SK-N-MC (cell line): ENCODE results near the gene NECAB2.

ENCODE experiments used
- DNase-seq: peaks from one replicate; pipeline ENCODE4 v3.0.0-alpha.2; 2011; ENCODE audit warnings: low read depth, low spot score
- H3K27ac ChIP-seq: fragments of 200-600 bp; sonication (generic); 2 replicates; pipeline ENCODE4 v1.5.1; 2016; ENCODE audit warnings: mixed run types
- H3K36me3 ChIP-seq: fragments of 200-600 bp; sonication (generic); 2 replicates; pipeline ENCODE4 v1.6.1; 2017; ENCODE audit warnings: antibody characterized with exemption, low read length, mixed read lengths; ENCODE audit not compliant: insufficient read depth
- H3K4me3 ChIP-seq: fragments of 200-600 bp; sonication (generic); 2 replicates; pipeline ENCODE4 v1.5.1; 2016
- H3K9ac ChIP-seq: fragments of 200-600 bp; sonication (generic); 2 replicates; pipeline ENCODE4 v1.8.0; 2017; ENCODE audit warnings: mixed run types, mixed read lengths; ENCODE audit not compliant: insufficient read length
- H3K9me3 ChIP-seq: fragments of 200-600 bp; sonication (generic); 2 replicates; pipeline ENCODE4 v1.6.1; 2017; ENCODE audit warnings: low read depth, mild to moderate bottlenecking, antibody characterized with exemption, low read length, moderate library complexity, mixed read lengths
- EZH2 ChIP-seq: fragments of 200-600 bp; sonication (generic); IDR thresholded peaks from one replicate; pipeline ENCODE4 v1.6.1; 2017; ENCODE audit warnings: antibody characterized with exemption
- FOXP2 ChIP-seq: optimal IDR thresholded peaks from 2 replicates; pipeline ENCODE3; 2011; ENCODE audit warnings: mild to moderate bottlenecking, moderate library complexity; ENCODE audit not compliant: insufficient read depth; ENCODE audit errors: extremely low read length, control extremely low read depth
- POLR2AphosphoS5 ChIP-seq: IDR thresholded peaks from 2 replicates; pipeline ENCODE4 v1.6.1; 2012; ENCODE audit warnings: mild to moderate bottlenecking, low read depth, low read length, borderline replicate concordance

The NECAB2 gene

DNA sequence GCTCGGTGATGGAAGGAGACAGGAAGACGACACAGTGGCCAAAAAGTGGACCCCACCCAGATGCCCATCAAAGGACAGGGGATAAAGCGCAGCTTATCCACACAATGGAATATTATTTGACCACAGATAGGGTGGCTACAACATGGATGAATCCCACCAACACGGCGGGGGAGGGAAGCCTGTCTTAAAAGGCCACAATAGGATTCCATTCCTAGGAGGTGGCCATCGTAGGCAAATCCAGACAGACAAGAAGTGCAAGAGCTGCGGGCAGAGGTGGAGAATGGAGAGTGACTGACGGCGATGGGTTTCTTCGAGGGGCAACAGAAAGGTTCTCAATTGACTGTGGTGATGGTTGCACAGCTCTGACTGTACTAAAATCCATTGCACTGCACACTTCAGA, 58.6 kb downstream of the NECAB2 start:
- Histone ChIP-seq H3K27ac (no peak overlapping the region), H3K36me3 (no peaks in the 10 kb centered on the region), H3K9me3 (no peaks in the 10 kb centered on the region), H3K9ac (no peak overlapping the region), H3K4me3 (no peak overlapping the region)
- TF ChIP-seq FOXP2 (no peak), POLR2AphosphoS5 (no peak), EZH2 (no peak)
- DNase-seq = no peak

GRCh38 chr16:84027625-84028024, 59.6 kb downstream of the NECAB2 start:
- no peak for TF ChIP-seq POLR2AphosphoS5
- TF ChIP-seq FOXP2 = no peak
- no peak for TF ChIP-seq EZH2
- DNase-seq = no peak

DNA sequence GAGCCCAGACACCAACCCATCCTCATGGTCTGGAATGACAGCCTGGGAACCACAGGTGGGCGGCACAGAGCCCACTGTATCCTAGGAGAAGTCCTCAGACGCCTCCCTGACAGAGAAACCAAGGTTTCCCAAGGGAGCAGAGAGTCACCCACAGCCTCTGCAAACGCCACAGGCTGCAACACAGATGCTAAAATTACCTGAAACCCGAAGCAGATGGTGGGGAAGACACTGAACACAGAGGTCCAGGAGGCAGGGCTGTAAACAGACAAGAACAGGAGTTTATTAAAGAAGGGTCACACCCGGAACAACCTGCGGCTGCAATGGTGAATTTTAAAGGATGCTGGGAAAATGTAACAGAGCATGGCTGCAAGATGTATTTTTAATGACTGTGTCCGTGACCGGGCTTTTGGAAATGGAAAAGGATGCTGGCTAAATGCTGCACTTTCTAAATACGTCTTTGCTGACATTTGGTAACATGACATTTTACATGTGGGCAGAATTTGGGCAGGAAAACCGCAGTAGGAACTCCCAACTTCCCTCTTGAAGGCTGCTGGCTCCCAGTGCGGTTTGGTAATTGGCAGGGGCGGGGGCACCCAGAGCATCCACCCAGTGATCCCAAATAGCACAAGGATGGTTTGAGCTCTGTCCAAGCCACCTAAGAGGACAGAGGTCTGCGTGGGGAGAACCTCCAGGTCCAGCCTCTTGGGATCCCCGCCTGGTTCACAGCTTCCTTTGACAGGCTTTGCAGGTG, 61.4 kb downstream of the NECAB2 start:
- no peak for DNase-seq
- H3K9me3 ChIP-seq = no peaks in the 10 kb centered on the region
- TF ChIP-seq EZH2 = no peak
- TF ChIP-seq FOXP2 = no peak
- TF ChIP-seq POLR2AphosphoS5 = no peak
- no peak overlapping the region for H3K4me3 ChIP-seq
- H3K9ac ChIP-seq = no peak overlapping the region
- H3K27ac ChIP-seq = no peak overlapping the region
- H3K36me3 ChIP-seq = no peaks in the 10 kb centered on the region

More at GRCh38 chr16:84027625-84028024, 59.6 kb downstream of the NECAB2 start:
- no peak overlapping the region for H3K4me3 ChIP-seq
- no peak overlapping the region for H3K27ac ChIP-seq
- H3K9me3 ChIP-seq = no peaks in the 10 kb centered on the region
- no peaks in the 10 kb centered on the region for H3K36me3 ChIP-seq
- H3K9ac ChIP-seq = no peak overlapping the region

- no peaks in the 10 kb centered on the region for H3K9me3 ChIP-seq
- H3K27ac ChIP-seq = no peak overlapping the region
- H3K4me3 ChIP-seq = no peak overlapping the region
- H3K9ac ChIP-seq = no peak overlapping the region
- DNase-seq = no peak
- H3K36me3 ChIP-seq = no peaks in the 10 kb centered on the region
- no peak for TF ChIP-seq EZH2
- no peak for TF ChIP-seq POLR2AphosphoS5
- no peak for TF ChIP-seq FOXP2
These were observed 63.5 kb downstream of the NECAB2 start for GRCh38 chr16:84031556-84031955.

DNA sequence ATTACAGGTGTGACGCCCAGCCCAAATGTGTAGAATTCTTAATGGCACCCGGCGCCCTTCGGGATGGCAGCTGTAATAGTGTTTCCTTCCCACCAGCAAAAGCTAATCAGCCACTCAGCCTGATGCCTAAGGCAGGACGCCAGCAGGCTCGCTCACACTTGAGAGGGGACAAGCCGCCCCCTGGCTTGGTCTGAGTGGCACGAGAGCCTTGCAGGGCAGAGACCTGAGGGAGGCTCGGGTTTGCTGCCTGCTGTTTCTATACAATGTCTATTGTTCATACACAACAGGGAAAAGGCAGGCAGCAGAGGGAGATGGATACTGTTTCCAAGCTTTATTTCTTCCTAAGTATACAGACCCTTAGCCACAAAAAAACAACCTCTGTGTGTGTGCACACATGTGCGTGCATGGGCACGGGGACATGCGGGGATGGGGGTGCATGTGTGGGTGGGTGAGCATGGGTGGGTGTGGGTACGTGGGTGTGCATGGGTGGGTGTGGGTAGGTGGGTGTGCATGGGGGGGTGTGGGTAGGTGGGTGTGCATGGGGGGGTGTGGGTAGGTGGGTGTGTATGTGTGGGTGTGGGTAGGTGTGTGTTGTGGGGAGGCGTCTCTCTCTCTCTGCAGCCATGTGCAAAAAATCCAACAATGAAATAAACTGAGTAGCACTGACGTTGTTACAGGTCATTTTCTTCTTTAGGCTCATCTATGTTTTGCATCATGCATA, 64.6 kb downstream of the NECAB2 start:
- Histone ChIP-seq H3K27ac (no peak overlapping the region), H3K4me3 (no peak overlapping the region), H3K9me3 (no peaks in the 10 kb centered on the region), H3K36me3 (no peaks in the 10 kb centered on the region), H3K9ac (no peak overlapping the region)
- no peak for DNase-seq
- no peak for TF ChIP-seq FOXP2
- no peak for TF ChIP-seq POLR2AphosphoS5

DNA sequence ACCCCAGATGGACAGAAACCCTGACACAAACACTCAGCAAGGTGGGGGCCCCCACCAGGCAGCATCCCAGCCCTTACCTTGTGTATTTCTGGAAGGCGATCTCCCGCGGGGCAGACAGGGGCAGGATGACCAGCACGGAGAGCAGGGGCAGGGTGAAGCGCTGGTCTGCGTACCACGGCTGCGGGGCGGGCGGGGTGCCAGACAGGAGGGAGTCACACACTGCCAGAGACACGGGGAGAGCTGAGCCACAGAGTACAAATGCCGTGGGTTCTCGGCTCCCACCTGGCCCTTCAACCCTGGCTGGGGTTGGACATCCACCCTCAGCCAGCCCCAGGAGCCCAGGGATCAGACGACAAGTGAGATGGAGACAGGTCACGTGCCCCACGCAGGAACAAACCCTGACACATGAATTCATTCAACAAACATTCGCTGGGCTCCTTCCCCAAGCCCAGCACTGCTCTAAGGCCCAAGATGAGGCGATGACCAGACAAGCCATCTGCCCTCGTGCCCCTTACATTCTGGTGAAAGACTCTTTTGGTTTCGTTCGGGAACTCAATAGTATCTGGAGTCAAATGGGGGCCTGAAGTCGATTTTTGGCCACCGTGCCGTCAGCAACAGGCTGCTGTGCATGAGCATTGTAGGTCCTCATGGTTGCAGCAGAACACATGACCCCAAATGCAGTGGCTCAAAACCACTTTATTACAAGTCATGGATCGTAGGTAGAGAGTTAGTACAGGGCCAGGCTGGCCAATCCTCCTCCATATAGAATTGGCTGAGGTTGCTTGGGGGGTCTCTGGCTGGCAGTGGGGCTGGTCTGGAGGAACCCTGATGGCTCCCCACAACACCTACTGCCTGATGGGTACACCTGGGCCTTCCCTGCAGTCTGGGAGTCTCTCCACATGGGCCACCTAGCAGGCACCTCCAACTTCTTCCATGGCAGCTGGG, 65.5 kb downstream of the NECAB2 start:
- Histone ChIP-seq H3K9me3 (no peaks in the 10 kb centered on the region), H3K4me3 (no peak overlapping the region), H3K36me3 (no peaks in the 10 kb centered on the region), H3K9ac (no peak overlapping the region), H3K27ac (no peak overlapping the region)
- TF ChIP-seq EZH2 = no peak
- TF ChIP-seq POLR2AphosphoS5 = no peak
- no peak for TF ChIP-seq FOXP2
- DNase-seq = no peak

DNA sequence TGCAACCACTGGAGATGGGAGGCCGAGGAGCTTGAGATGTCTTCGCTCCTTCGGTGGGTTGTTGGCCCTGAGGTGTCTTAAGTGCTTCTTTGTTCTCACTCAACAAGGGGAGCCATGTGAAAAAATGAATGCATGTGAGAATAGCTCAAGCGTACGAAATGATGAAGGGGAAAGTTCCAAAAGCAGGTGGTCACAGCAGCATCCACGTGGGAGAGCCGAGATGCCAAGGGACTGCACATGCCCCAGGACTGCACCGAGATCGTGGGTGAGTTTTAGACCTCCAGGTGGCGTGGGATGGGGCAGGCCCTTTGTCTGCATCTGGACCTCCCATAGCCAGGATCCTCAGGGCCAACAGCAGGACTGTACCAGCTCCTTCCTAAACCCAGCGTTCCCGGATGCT, 66.5 kb downstream of the NECAB2 start:
- no peaks in the 10 kb centered on the region for H3K9me3 ChIP-seq
- no peak for DNase-seq
- TF ChIP-seq POLR2AphosphoS5 = no peak
- TF ChIP-seq EZH2 = no peak
- TF ChIP-seq FOXP2 = no peak
- no peaks in the 10 kb centered on the region for H3K36me3 ChIP-seq
- no peak overlapping the region for H3K4me3 ChIP-seq
- no peak overlapping the region for H3K27ac ChIP-seq
- no peak overlapping the region for H3K9ac ChIP-seq

DNA sequence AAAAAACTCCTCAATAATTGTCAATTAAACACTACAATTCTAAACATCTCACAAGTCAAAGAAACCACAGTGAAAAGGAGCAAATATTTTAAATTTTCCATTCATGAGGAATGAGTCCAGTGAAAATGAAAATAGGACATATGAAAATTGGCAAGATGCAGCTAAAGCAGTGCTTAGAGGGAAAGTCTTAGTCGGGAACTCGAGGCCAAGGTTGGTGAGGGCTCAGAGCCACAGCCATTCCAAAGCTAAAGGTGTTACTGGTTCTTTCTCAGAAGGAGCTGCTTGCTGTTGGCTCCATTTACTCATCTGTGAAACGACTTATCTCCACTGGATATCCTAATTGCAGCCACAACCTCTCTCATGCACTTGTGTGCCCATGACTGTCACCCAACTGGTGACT, 68.1 kb downstream of the NECAB2 start:
- no peak overlapping the region for H3K4me3 ChIP-seq
- no peak for DNase-seq
- no peak overlapping the region for H3K27ac ChIP-seq
- TF ChIP-seq FOXP2 (no peak), EZH2 (no peak), POLR2AphosphoS5 (no peak)
- no peaks in the 10 kb centered on the region for H3K9me3 ChIP-seq
- H3K9ac ChIP-seq = no peak overlapping the region
- no peaks in the 10 kb centered on the region for H3K36me3 ChIP-seq
